ENCODE data around the gene BBS12. TPM values are rescaled to one million over a fixed set of nuclear protein-coding genes. Genes with fewer than 3 reads are reported as not detected.

The BBS12 gene
- total and polyA plus RNA-seq, 4 experiments from 2014 or later, result 1.7 to 4.1 (median 2.8) TPM

DNA sequence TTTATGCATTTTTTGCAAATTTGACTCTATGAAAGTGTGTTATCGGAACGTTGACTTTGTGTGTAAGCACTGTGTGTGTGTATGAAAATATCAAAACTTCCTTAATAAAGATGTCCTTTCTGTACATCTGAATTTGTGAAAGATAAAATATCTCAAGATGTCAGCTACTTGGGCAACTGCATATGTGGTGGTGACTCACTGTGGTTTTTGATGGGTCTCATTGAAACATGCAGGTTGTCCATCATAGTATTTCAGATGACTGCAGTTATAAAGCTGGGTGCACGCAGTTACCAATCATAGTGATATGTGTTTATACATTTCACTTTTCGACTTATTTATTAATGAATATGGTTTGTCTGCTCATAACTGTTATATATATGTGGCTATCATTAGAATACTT is 19.7 kb upstream of the BBS12 start:
- Mint-ChIP-seq H3K4me1 (peaks cover 9 to 12% (median 11%) of the 10 kb centered on the region in 4 donors), H3K27ac (no peak overlapping the region), H3K27me3 (peaks cover 5 to 10% of the 10 kb centered on the region in 2 donors), H3K9me3 (no peaks in the 10 kb centered on the region), H3K4me3 (no peak overlapping the region), H3K36me3 (no peaks in the 10 kb centered on the region)
- no peak overlapping the region for H3K27ac ChIP-seq (ENCODE audit: low read depth, low read length)
- DNase-seq, result no peak
- H3K4me1 ChIP-seq (ENCODE audit: insufficient read depth, low read length), result peaks cover 9% of the 10 kb centered on the region
- ChIA-PET POLR2A (ENCODE audit: partially characterized antibody) (interaction anchor here (0.6 kb wide), 1 partner anchor 843 kb away, joined by 4 read pairs; the partner anchor contains the start of gene BBS7), CTCF (ENCODE audit: partially characterized antibody) (interaction anchor here (1.1 kb wide), 1 partner anchor 18 kb away, joined by 3 read pairs; no protein-coding TSS in a partner anchor)
- no peaks in the 10 kb centered on the region for H3K9me3 ChIP-seq (ENCODE audit: control insufficient read depth in 1 of 2, low read length in 2 of 2)
- H3K4me3 ChIP-seq (ENCODE audit: low read length in 2 of 2), result no peak overlapping the region
- no peaks in the 10 kb centered on the region for H3K36me3 ChIP-seq (ENCODE audit: insufficient read depth, low read length)
- intact Hi-C loops (cut with micrococcal nuclease), result loop anchor here (10.0 kb wide), 2 partner anchors 258 to 408 kb away; partner anchors contain the start of gene IL2
- no peaks in the 10 kb centered on the region for H3K27me3 ChIP-seq (ENCODE audit: insufficient read depth, low read length)

- H3K36me3 Mint-ChIP-seq, result no peaks in the 10 kb centered on the region
- no peaks in the 10 kb centered on the region for H3K9me3 Mint-ChIP-seq
- no peak overlapping the region for H3K4me3 Mint-ChIP-seq
- peaks cover 9% of the 10 kb centered on the region for H3K4me1 ChIP-seq (ENCODE audit: insufficient read depth, low read length)
- peaks cover 9 to 12% (median 10%) of the 10 kb centered on the region in 4 donors for H3K4me1 Mint-ChIP-seq
- no peaks in the 10 kb centered on the region for H3K27me3 ChIP-seq (ENCODE audit: insufficient read depth, low read length)
- no peaks in the 10 kb centered on the region for H3K36me3 ChIP-seq (ENCODE audit: insufficient read depth, low read length)
- intact Hi-C loops (cut with micrococcal nuclease), result loop anchor here (10.0 kb wide), 2 partner anchors 260 to 410 kb away; partner anchors contain the start of gene IL2
- H3K9me3 ChIP-seq (ENCODE audit: control insufficient read depth in 1 of 2, low read length in 2 of 2), result no peaks in the 10 kb centered on the region
- POLR2A ChIA-PET (ENCODE audit: partially characterized antibody), result no interaction called here
- CTCF ChIA-PET (ENCODE audit: partially characterized antibody), result interaction anchor here (0.5 to 5.8 kb wide), 3 partner anchors 113 to 972 kb away, joined by 3 to 42 read pairs (median 3); no protein-coding TSS in a partner anchor
- DNase-seq, result no peak
- no peak overlapping the region for H3K4me3 ChIP-seq (ENCODE audit: low read length in 2 of 2)
- no peak overlapping the region for H3K27ac ChIP-seq (ENCODE audit: low read depth, low read length)
- no peak overlapping the region for H3K27ac Mint-ChIP-seq
- H3K27me3 Mint-ChIP-seq, result peaks cover 5 to 8% of the 10 kb centered on the region in 2 donors
Observed at GRCh38 chr4:122715221-122715620, 17.3 kb upstream of the BBS12 start.

DNA sequence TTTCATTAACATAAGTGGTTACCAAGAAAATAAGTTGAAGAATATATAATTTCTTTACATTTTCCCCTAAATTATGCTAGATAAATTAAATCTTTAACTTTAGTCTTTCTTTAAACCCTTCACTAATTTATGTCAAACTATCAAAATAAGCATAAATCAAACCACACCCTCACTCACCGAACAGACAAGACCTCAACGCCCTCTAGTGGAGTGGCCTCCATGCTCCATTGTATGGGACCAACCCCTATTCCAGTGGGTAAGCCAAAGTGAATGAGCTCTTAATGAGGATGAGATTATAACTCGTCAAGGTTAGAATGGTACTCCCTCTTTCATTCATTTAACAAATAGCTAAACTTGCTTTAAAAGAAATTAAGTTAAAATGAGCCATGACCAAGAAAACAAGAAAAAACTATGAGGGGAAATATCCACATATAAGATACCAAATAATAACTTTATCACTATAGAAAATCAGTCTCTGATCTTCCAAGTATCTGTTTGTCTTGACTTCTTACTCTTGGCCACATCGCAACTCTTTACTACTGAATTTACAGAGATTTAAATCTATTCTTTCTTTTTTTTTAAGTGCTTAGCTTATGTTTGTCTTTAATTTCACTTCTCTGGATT is 15.6 kb upstream of the BBS12 start:
- H3K27me3 Mint-ChIP-seq, result no peaks in the 10 kb centered on the region
- H3K9me3 Mint-ChIP-seq, result no peaks in the 10 kb centered on the region
- DNase-seq, result peak; percentile 61 to 67 (median 65)
- peaks cover 5% of the 10 kb centered on the region for H3K4me1 ChIP-seq (ENCODE audit: insufficient read depth, low read length)
- H3K4me3 Mint-ChIP-seq, result no peak overlapping the region
- H3K36me3 ChIP-seq (ENCODE audit: insufficient read depth, low read length), result no peaks in the 10 kb centered on the region
- POLR2A ChIA-PET (ENCODE audit: partially characterized antibody), result interaction anchor here (1.1 kb wide), 1 partner anchor 15 kb away, joined by 4 read pairs; no protein-coding TSS in a partner anchor
- CTCF ChIA-PET (ENCODE audit: partially characterized antibody), result interaction anchor here (0.6 to 5.8 kb wide), 35 partner anchors 8 to 816 kb away, joined by 3 to 42 read pairs (median 4); partner anchors contain the start of genes BBS12, IL21 and NUDT6
- peak overlapping the region in 3 of 7 donors; percentile 1 to 63 (median 28) for H3K27ac Mint-ChIP-seq
- H3K9me3 ChIP-seq (ENCODE audit: control insufficient read depth in 1 of 2, low read length in 2 of 2), result no peaks in the 10 kb centered on the region
- H3K36me3 Mint-ChIP-seq, result no peaks in the 10 kb centered on the region
- peaks cover 0 to 5% (median 2%) of the 10 kb centered on the region in 4 donors for H3K4me1 Mint-ChIP-seq
- no peak overlapping the region for H3K27ac ChIP-seq (ENCODE audit: low read depth, low read length)
- intact Hi-C loops (cut with micrococcal nuclease), result loop anchor here (1.0 to 10.0 kb wide), 5 partner anchors 115 to 767 kb away; partner anchors contain the start of gene IL2
- no peak overlapping the region for H3K4me3 ChIP-seq (ENCODE audit: low read length in 2 of 2)
- no peaks in the 10 kb centered on the region for H3K27me3 ChIP-seq (ENCODE audit: insufficient read depth, low read length)

- Histone ChIP-seq H3K27ac (ENCODE audit: low read depth, low read length) (no peak overlapping the region), H3K4me1 (ENCODE audit: insufficient read depth, low read length) (peaks cover 5% of the 10 kb centered on the region), H3K4me3 (ENCODE audit: low read length in 2 of 2) (no peak overlapping the region), H3K9me3 (ENCODE audit: control insufficient read depth in 1 of 2, low read length in 2 of 2) (no peaks in the 10 kb centered on the region), H3K36me3 (ENCODE audit: insufficient read depth, low read length) (no peaks in the 10 kb centered on the region), H3K27me3 (ENCODE audit: insufficient read depth, low read length) (no peaks in the 10 kb centered on the region)
- Mint-ChIP-seq H3K4me3 (no peak overlapping the region), H3K27ac (no peak overlapping the region), H3K4me1 (peaks cover 0 to 5% (median 2%) of the 10 kb centered on the region in 4 donors), H3K9me3 (no peaks in the 10 kb centered on the region), H3K27me3 (peaks cover 0 to under 1% of the 10 kb centered on the region in 2 donors), H3K36me3 (no peaks in the 10 kb centered on the region)
- POLR2A ChIA-PET (ENCODE audit: partially characterized antibody), result no interaction called here
- intact Hi-C loops (cut with micrococcal nuclease), result loop anchor here (10.0 kb wide), 2 partner anchors 263 to 413 kb away; partner anchors contain the start of gene IL2
- CTCF ChIA-PET (ENCODE audit: partially characterized antibody), result interaction anchor here (0.9 to 5.8 kb wide), 16 partner anchors 9 to 818 kb away, joined by 3 to 42 read pairs (median 6); partner anchors contain the start of genes BBS12 and IL21
- no peak for DNase-seq
Observed at GRCh38 chr4:122718281-122718680, 14.2 kb upstream of the BBS12 start.

- Histone ChIP-seq H3K9me3 (ENCODE audit: control insufficient read depth in 1 of 2, low read length in 2 of 2) (no peaks in the 10 kb centered on the region), H3K4me1 (ENCODE audit: insufficient read depth, low read length) (no peaks in the 10 kb centered on the region), H3K4me3 (ENCODE audit: low read length in 2 of 2) (no peak overlapping the region), H3K27ac (ENCODE audit: low read depth, low read length) (no peak overlapping the region), H3K27me3 (ENCODE audit: insufficient read depth, low read length) (no peaks in the 10 kb centered on the region), H3K36me3 (ENCODE audit: insufficient read depth, low read length) (no peaks in the 10 kb centered on the region)
- Mint-ChIP-seq H3K27me3 (peaks cover 0 to 15% of the 10 kb centered on the region in 2 donors), H3K9me3 (no peaks in the 10 kb centered on the region), H3K4me3 (no peak overlapping the region), H3K27ac (no peak overlapping the region), H3K36me3 (no peaks in the 10 kb centered on the region), H3K4me1 (no peaks in the 10 kb centered on the region)
- intact Hi-C loops (cut with micrococcal nuclease), result no loop called here
- ChIA-PET POLR2A (ENCODE audit: partially characterized antibody) (no interaction called here), CTCF (ENCODE audit: partially characterized antibody) (interaction anchor here (3.9 kb wide), 1 partner anchor 10 kb away, joined by 17 read pairs; the partner anchor contains the start of gene BBS12)
- no peak for DNase-seq
Observed at GRCh38 chr4:122722256-122722655, 10.2 kb upstream of the BBS12 start.

DNA sequence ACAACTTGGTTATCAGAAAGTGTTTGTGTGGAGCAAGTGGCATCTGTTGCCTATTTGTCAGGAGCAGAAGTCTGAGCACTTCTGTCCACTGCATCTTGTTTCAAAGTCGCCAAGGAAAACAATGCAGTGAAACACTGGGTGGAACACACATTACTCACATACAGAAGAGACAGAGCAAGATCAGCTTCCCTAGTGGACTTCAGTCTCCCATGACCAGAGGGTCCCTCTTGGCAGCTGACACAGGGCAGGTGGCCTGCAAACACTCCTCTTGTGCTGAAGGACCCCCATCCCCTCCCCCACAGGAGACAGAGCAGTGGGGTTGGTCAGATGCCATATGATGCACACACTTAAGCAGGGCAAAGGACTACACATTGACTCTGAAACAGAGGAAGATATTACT is 3.6 kb upstream of the BBS12 start:
- Histone ChIP-seq H3K27me3 (ENCODE audit: insufficient read depth, low read length) (no peaks in the 10 kb centered on the region), H3K4me3 (ENCODE audit: low read length in 2 of 2) (no peak overlapping the region), H3K4me1 (ENCODE audit: insufficient read depth, low read length) (peaks cover 17% of the 10 kb centered on the region), H3K36me3 (ENCODE audit: insufficient read depth, low read length) (no peaks in the 10 kb centered on the region), H3K9me3 (ENCODE audit: control insufficient read depth in 1 of 2, low read length in 2 of 2) (no peaks in the 10 kb centered on the region), H3K27ac (ENCODE audit: low read depth, low read length) (no peak overlapping the region)
- ChIA-PET POLR2A (ENCODE audit: partially characterized antibody) (no interaction called here), CTCF (ENCODE audit: partially characterized antibody) (interaction anchor here (5.2 kb wide), 1 partner anchor 12 kb away, joined by 37 read pairs; no protein-coding TSS in a partner anchor)
- Mint-ChIP-seq H3K27ac (peak overlapping the region in 1 of 7 donors; percentile 24), H3K36me3 (peaks cover 0 to 2% of the 10 kb centered on the region in 2 donors), H3K9me3 (no peaks in the 10 kb centered on the region), H3K4me3 (no peak overlapping the region), H3K4me1 (peaks cover 8 to 22% (median 13%) of the 10 kb centered on the region in 4 donors), H3K27me3 (peaks cover 0 to 11% of the 10 kb centered on the region in 2 donors)
- intact Hi-C loops (cut with micrococcal nuclease), result no loop called here
- DNase-seq, result no peak

DNA sequence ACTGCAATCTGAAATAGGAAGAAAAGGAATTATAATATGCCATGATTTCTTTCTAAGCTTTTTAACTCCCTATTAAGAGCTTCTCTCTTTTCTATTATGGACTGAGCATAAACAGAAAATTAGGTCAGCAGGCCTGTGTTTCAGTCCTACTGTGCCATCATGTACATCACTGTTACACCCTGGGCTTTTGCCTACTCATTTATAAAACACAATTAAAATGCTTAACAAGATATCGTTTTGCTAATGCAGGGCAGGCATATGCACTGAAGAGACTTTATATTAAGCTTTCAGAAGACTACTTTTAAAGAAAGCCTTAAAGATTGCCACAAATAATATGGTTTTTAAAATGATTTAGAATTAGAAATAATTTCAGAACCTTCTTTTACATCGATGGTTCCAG is 828 bp upstream of the BBS12 start:
- peak overlapping the region; percentile 75 for H3K27ac ChIP-seq (ENCODE audit: low read depth, low read length)
- ChIA-PET CTCF (ENCODE audit: partially characterized antibody) (interaction anchor here (0.7 to 5.2 kb wide), 16 partner anchors 9 to 266 kb away, joined by 3 to 37 read pairs (median 4); partner anchors contain the start of gene NUDT6), POLR2A (ENCODE audit: partially characterized antibody) (interaction anchor here (0.6 to 2.6 kb wide), 5 partner anchors 15 to 930 kb away, joined by 3 to 31 read pairs (median 4); partner anchors contain the start of genes EXOSC9, IL2 and NUDT6)
- peaks cover 19% of the 10 kb centered on the region for H3K4me1 ChIP-seq (ENCODE audit: insufficient read depth, low read length)
- Mint-ChIP-seq H3K4me3 (peak overlapping the region in 3 of 8 donors; percentile 5 to 99 (median 98)), H3K4me1 (peaks cover 11 to 22% (median 17%) of the 10 kb centered on the region in 4 donors), H3K27ac (peak overlapping the region; percentile 38 to 100 (median 99)), H3K36me3 (peaks cover 2 to 4% of the 10 kb centered on the region in 2 donors), H3K27me3 (no peaks in the 10 kb centered on the region), H3K9me3 (no peaks in the 10 kb centered on the region)
- no peaks in the 10 kb centered on the region for H3K27me3 ChIP-seq (ENCODE audit: insufficient read depth, low read length)
- H3K9me3 ChIP-seq (ENCODE audit: control insufficient read depth in 1 of 2, low read length in 2 of 2), result no peaks in the 10 kb centered on the region
- no peaks in the 10 kb centered on the region for H3K36me3 ChIP-seq (ENCODE audit: insufficient read depth, low read length)
- no peak overlapping the region for H3K4me3 ChIP-seq (ENCODE audit: low read length in 2 of 2)
- intact Hi-C loops (cut with micrococcal nuclease), result loop anchor here (1.0 to 5.0 kb wide), 4 partner anchors 191 to 930 kb away; partner anchors contain the start of genes BLTP1, CCNA2, EXOSC9 and NUDT6
- DNase-seq, result no peak

Data from CD4-positive, alpha-beta memory T cell (primary cell).